HCT116 (cell line): ENCODE results near the gene RAPGEF1. TPM values are rescaled to one million over a fixed set of nuclear protein-coding genes. Genes with fewer than 3 reads are reported as not detected.

ENCODE experiments used
- ATAC-seq: fragments of 200-7000 bp; cut with Tn5 transposase; 2 replicates; pipeline ENCODE4 v1.9.1; 2020; ENCODE audit warnings: mild to moderate bottlenecking, moderate library complexity
- BruUV-seq: library from RNA; stranded (reverse); fragments of 400-500 nt; replicated peaks from 2 replicates; lab custom pipeline; 2021; lab: Mats Ljungman, UMichigan
- CTCF ChIA-PET: fragments of 300-600 bp; sonication (Branson Sonifier 250); formaldehyde crosslinking; loops from one replicate; lab custom pipeline; 2021; ENCODE audit warnings: antibody characterized with exemption; lab: Charles Lee
- POLR2A ChIA-PET: fragments of 300-600, 350-600 bp; sonication (Branson Sonifier 250); formaldehyde crosslinking; loops from one replicate; lab custom pipeline; 2021; ENCODE audit warnings: antibody characterized with exemption; lab: Charles Lee
- RAD21 ChIA-PET, 2 experiments: fragments of 300-600 bp; sonication (Branson Sonifier 250); formaldehyde crosslinking; loops; one replicate each; lab custom pipeline; 2023; ENCODE audit warnings: low total read pairs in 2 of 2; ENCODE audit not compliant: uncharacterized antibody in 2 of 2, unreplicated experiment in 2 of 2, low non-redundant PET in 1 of 2; lab: Charles Lee
- DNase-seq: peaks from one replicate; pipeline ENCODE4 v3.0.0-alpha.2; 2010; ENCODE audit warnings: low read depth, low spot score
- H2AFZ ChIP-seq: fragments of 200-600 bp; shearing (Covaris generic), sonication (generic); 2 replicates; pipeline ENCODE4 v1.6.1; 2017; ENCODE audit warnings: low read depth, mixed run types, mixed read lengths, antibody characterized with exemption, low read length; ENCODE audit not compliant: poor library complexity, severe bottlenecking
- H3K27ac ChIP-seq: 2 replicates; pipeline ENCODE4 v1.5.1; 2012; ENCODE audit warnings: low read depth, low read length
- H3K27me3 ChIP-seq: fragments of 200-600 bp; sonication (generic); 2 replicates; pipeline ENCODE4 v1.6.1; 2016; ENCODE audit warnings: mixed run types, low read length, mixed read lengths; ENCODE audit not compliant: insufficient read depth
- H3K36me3 ChIP-seq, 2 experiments: fragments of 200-500 bp in 1 of 2; fragments of 200-600 bp in 1 of 2; sonication (Bioruptor generic) in 1 of 2; sonication (generic) in 1 of 2; 2 replicates each; pipeline versions ENCODE4 v1.5.1 to v1.6.1; 2014 to 2016; ENCODE audit warnings: low read length in 2 of 2, inconsistent platforms in 1 of 2, mixed read lengths in 1 of 2, mixed run types in 1 of 2; ENCODE audit not compliant: insufficient read depth in 2 of 2, control insufficient read depth in 1 of 2
- H3K4me1 ChIP-seq, 2 experiments: fragments of 200-600 bp in 1 of 2; sonication (generic) in 1 of 2; 2 replicates each; pipeline versions ENCODE4 v1.5.1 to v1.6.1; 2012 to 2017; ENCODE audit warnings: low read length in 2 of 2, inconsistent platforms in 1 of 2, mild to moderate bottlenecking in 1 of 2, mixed read lengths in 1 of 2, mixed run types in 1 of 2, moderate library complexity in 1 of 2; ENCODE audit not compliant: insufficient read depth in 2 of 2, control insufficient read depth in 1 of 2
- H3K4me2 ChIP-seq: fragments of 200-600 bp; sonication (generic); 2 replicates; pipeline ENCODE4 v1.6.1; 2017; ENCODE audit warnings: mixed run types, low read length, mixed read lengths
- H3K4me3 ChIP-seq, 2 experiments: fragments of 200-600 bp in 1 of 2; sonication (generic) in 1 of 2; replicated peaks in 1 of 2; 2 replicates each; pipeline ENCODE4 v1.5.1; 2011 to 2016; ENCODE audit warnings: low read length in 2 of 2, control low read depth in 1 of 2, low read depth in 1 of 2, mild to moderate bottlenecking in 1 of 2, mixed read lengths in 1 of 2, mixed run types in 1 of 2
- H3K79me2 ChIP-seq: fragments of 200-600 bp; sonication (generic); 2 replicates; pipeline ENCODE4 v1.6.1; 2017; ENCODE audit warnings: mild to moderate bottlenecking, mixed run types, low read length, moderate library complexity, mixed read lengths; ENCODE audit not compliant: insufficient read depth
- H3K9ac ChIP-seq: fragments of 200-600 bp; sonication (generic); 2 replicates; pipeline ENCODE4 v1.6.1; 2016; ENCODE audit warnings: low read length, mixed read lengths
- H3K9me2 ChIP-seq: fragments of 200-600 bp; sonication (generic), shearing (Covaris generic); 2 replicates; pipeline ENCODE4 v1.6.1; 2017; ENCODE audit warnings: mixed run types, mild to moderate bottlenecking, moderate library complexity; ENCODE audit not compliant: insufficient read depth
- H3K9me3 ChIP-seq, 2 experiments: fragments of 200-500 bp in 1 of 2; fragments of 200-600 bp in 1 of 2; sonication (Bioruptor generic) in 1 of 2; sonication (generic) in 1 of 2; 2 replicates each; pipeline ENCODE4 v1.6.1; 2014 to 2017; ENCODE audit warnings: low read length in 2 of 2, mixed read lengths in 2 of 2, inconsistent platforms in 1 of 2, low read depth in 1 of 2, mild to moderate bottlenecking in 1 of 2, mixed run types in 1 of 2, moderate library complexity in 1 of 2; ENCODE audit not compliant: control insufficient read depth in 1 of 2, insufficient read depth in 1 of 2
- H4K20me1 ChIP-seq: fragments of 200-600 bp; sonication (generic), shearing (Covaris generic); 2 replicates; pipeline ENCODE4 v1.6.1; 2017; ENCODE audit warnings: mixed run types, mild to moderate bottlenecking, moderate library complexity; ENCODE audit not compliant: insufficient read depth
- CBX3 ChIP-seq: IDR thresholded peaks from 2 replicates; pipeline ENCODE4 v1.6.1; 2012; ENCODE audit warnings: low read depth
- CTCF ChIP-seq, 3 experiments: fragments of 200-600 bp in 1 of 3; sonication (generic) in 1 of 3; IDR thresholded peaks in 2 of 3; conservative IDR thresholded peaks in 1 of 3; 2 replicates each; pipeline ENCODE4 v1.5.1; 2012 to 2017; ENCODE audit warnings: low read depth in 2 of 3, low read length in 2 of 3, antibody characterized with exemption in 1 of 3, borderline replicate concordance in 1 of 3, control low read depth in 1 of 3, mild to moderate bottlenecking in 1 of 3, mixed read lengths in 1 of 3, mixed run types in 1 of 3, moderate library complexity in 1 of 3; ENCODE audit not compliant: insufficient read depth in 1 of 3
- ELF1 ChIP-seq: IDR thresholded peaks from 2 replicates; pipeline ENCODE4 v1.6.1; 2012; ENCODE audit warnings: low read depth, borderline replicate concordance
- FOSL1 ChIP-seq: IDR thresholded peaks from 2 replicates; pipeline ENCODE4 v1.6.1; 2012; ENCODE audit warnings: low read depth
- MAX ChIP-seq: IDR thresholded peaks from 2 replicates; pipeline ENCODE4 v1.6.1; 2012
- POLR2A ChIP-seq: IDR thresholded peaks from 2 replicates; pipeline ENCODE4 v1.7.0; 2011; ENCODE audit warnings: borderline replicate concordance; ENCODE audit not compliant: insufficient read depth, insufficient read length; ENCODE audit errors: extremely low read depth
- POLR2AphosphoS5 ChIP-seq: IDR thresholded peaks from 2 replicates; pipeline ENCODE4 v1.6.1; 2011; ENCODE audit warnings: mild to moderate bottlenecking, low read depth, low read length, moderate library complexity
- RAD21 ChIP-seq: IDR thresholded peaks from 2 replicates; pipeline ENCODE4 v1.6.1; 2012; ENCODE audit warnings: low read depth, mild to moderate bottlenecking
- SRF ChIP-seq: IDR thresholded peaks from 2 replicates; pipeline ENCODE4 v1.6.1; 2012; ENCODE audit warnings: low read depth
- TCF7L2 ChIP-seq: IDR thresholded peaks from 2 replicates; pipeline ENCODE4 v1.7.0; 2011; ENCODE audit warnings: borderline replicate concordance, inconsistent platforms; ENCODE audit not compliant: insufficient read depth, insufficient read length; ENCODE audit errors: extremely low read depth
- ZBTB33 ChIP-seq: IDR thresholded peaks from 2 replicates; pipeline ENCODE4 v1.6.1; 2011; ENCODE audit warnings: mild to moderate bottlenecking, low read length, moderate library complexity; ENCODE audit not compliant: insufficient replicate concordance; ENCODE audit errors: extremely low read depth
- ZNF274 ChIP-seq: fragments of 200-500 bp; sonication (Bioruptor generic); IDR thresholded peaks from 2 replicates; pipeline ENCODE4 v1.6.1; 2014; ENCODE audit warnings: mild to moderate bottlenecking, low read depth, low read length, inconsistent platforms
- intact Hi-C: fragments of 100-400 bp; cut with micrococcal nuclease; formaldehyde crosslinking; loops from 2 replicates; pipeline ENCODE4 v1.10.0; 2022
- total RNA-seq: library from RNA; stranded (reverse); gene quantifications from one replicate; pipeline ENCODE4 v1.2.1, GENCODE V29; 2021; ENCODE audit not compliant: unreplicated experiment

Gene RAPGEF1
- total RNA-seq, 1 experiment from 2014 or later = 43.0 TPM

GRCh38 chr9:131691969-131692611 is 47.8 kb downstream of the RAPGEF1 start:
- no peak for ATAC-seq
- POLR2A ChIA-PET = no interaction called here

GRCh38 chr9:131690941-131691573 is 48.8 kb downstream of the RAPGEF1 start:
- Histone ChIP-seq H3K4me3 (no peak overlapping the region), H3K79me2 (peaks cover 8% of the 10 kb centered on the region; the same call in 1 of the 2 replicates), H3K9me2 (no peaks in the 10 kb centered on the region), H3K36me3 (no peaks in the 10 kb centered on the region), H3K9ac (no peak overlapping the region), H3K4me2 (no peak overlapping the region), H3K27me3 (no peaks in the 10 kb centered on the region), H4K20me1 (peaks cover 7% of the 10 kb centered on the region; the same call in 1 of the 2 replicates), H3K27ac (no peak overlapping the region), H2AFZ (no peak overlapping the region), H3K9me3 (no peaks in the 10 kb centered on the region), H3K4me1 (no peaks in the 10 kb centered on the region)
- ChIA-PET POLR2A (no interaction called here), CTCF (no interaction called here), RAD21 (no interaction called here)
- BruUV-seq = no TSS peak
- intact Hi-C loops = no loop called here
- no peak for DNase-seq
- no peak for ATAC-seq
- no peak for TF ChIP-seq TCF7L2
- TF ChIP-seq ELF1 = no peak
- TF ChIP-seq ZNF274 = no peak
- TF ChIP-seq FOSL1 = no peak
- TF ChIP-seq SRF = no peak
- no peak for TF ChIP-seq MAX
- no peak for TF ChIP-seq RAD21
- no peak for TF ChIP-seq POLR2AphosphoS5
- TF ChIP-seq POLR2A = no peak
- no peak for TF ChIP-seq ZBTB33
- TF ChIP-seq CTCF (IDR thresholded peaks at IDR 0.05 in 2 of 3, conservative IDR thresholded peaks at IDR 0.05 in 1 of 3; ENCODE audit: borderline replicate concordance in 1 of 3, insufficient read depth in 1 of 3, low read depth in 2 of 3, low read length in 2 of 3) = no peak

More at GRCh38 chr9:131691969-131692611, 47.8 kb downstream of the RAPGEF1 start:
- H3K9me3 ChIP-seq = no peaks in the 10 kb centered on the region
- intact Hi-C loops = no loop called here
- peaks cover 7% of the 10 kb centered on the region; the same call in 1 of the 2 replicates for H4K20me1 ChIP-seq
- peaks cover 10% of the 10 kb centered on the region; the same call in 1 of the 2 replicates for H3K79me2 ChIP-seq
- BruUV-seq = no TSS peak
- H2AFZ ChIP-seq = no peak overlapping the region
- no peak overlapping the region for H3K4me3 ChIP-seq
- H3K36me3 ChIP-seq = no peaks in the 10 kb centered on the region
- H3K27ac ChIP-seq = no peak overlapping the region
- H3K27me3 ChIP-seq = no peaks in the 10 kb centered on the region
- H3K9ac ChIP-seq = no peak overlapping the region
- DNase-seq = no peak
- no peaks in the 10 kb centered on the region for H3K9me2 ChIP-seq
- no peaks in the 10 kb centered on the region for H3K4me1 ChIP-seq
- no peak overlapping the region for H3K4me2 ChIP-seq
- TF ChIP-seq CBX3 = no peak
- TF ChIP-seq ELF1 = no peak
- ChIA-PET CTCF (no interaction called here), RAD21 (no interaction called here)
